ENCODE results near the gene BCKDHB. TPM values are rescaled to one million over a fixed set of nuclear protein-coding genes. Genes with fewer than 3 reads are reported as not detected.

The BCKDHB gene
- total and polyA plus RNA-seq, 2 donors (not counting 3 experiments of a cell fraction or from before 2014, with no cell fraction given), result 5.6 to 12.2 TPM

- no peak for DNase-seq (ENCODE audit: low read depth, low spot score)
- dilution Hi-C loops (cut with MboI; ENCODE audit: extremely low pct_ligation_motif_present, low sequenced_read_pairs) (no loop called here), intact Hi-C loops (cut with micrococcal nuclease) (loop anchor here (2.0 kb wide), 2 partner anchors 75 to 273 kb away; partner anchors contain the start of gene BCKDHB)
- peaks cover 32% of the 10 kb centered on the region for H3K4me1 ChIP-seq (ENCODE audit: control insufficient read depth, extremely low read depth, insufficient read depth, low read length)
- ChIA-PET POLR2A (no interaction called here), CTCF (interaction anchor here (0.9 to 1.4 kb wide), 3 partner anchors 31 to 422 kb away, joined by 3 read pairs; no protein-coding TSS in a partner anchor)
- FAIRE-seq, result no peak
- BruUV-seq (replicated peaks), result no TSS peak
- no peaks in the 10 kb centered on the region for H3K27me3 ChIP-seq (ENCODE audit: control insufficient read depth in 2 of 2, insufficient read depth in 2 of 2, low read length in 2 of 2)
- no peaks in the 10 kb centered on the region for H3K9me3 ChIP-seq (replicated peaks; ENCODE audit: control insufficient read depth, insufficient read depth, low read length)
- H3K9me1 ChIP-seq (replicated peaks; ENCODE audit: control insufficient read depth, extremely low read depth, insufficient read depth, low read length), result no peaks in the 10 kb centered on the region
- H3K36me3 ChIP-seq (ENCODE audit: control insufficient read depth in 2 of 2, extremely low read depth in 1 of 2, insufficient read depth in 2 of 2, low read length in 2 of 2), result no peaks in the 10 kb centered on the region
- H3K4me2 ChIP-seq (ENCODE audit: insufficient read depth, low read length), result peak overlapping the region; percentile 89
- H3K79me2 ChIP-seq (ENCODE audit: control insufficient read depth, insufficient read depth, low read length), result no peaks in the 10 kb centered on the region
- H4K20me1 ChIP-seq (replicated peaks; ENCODE audit: control insufficient read depth, extremely low read depth, insufficient read depth, low read length), result no peaks in the 10 kb centered on the region
- H2AFZ ChIP-seq (ENCODE audit: low read depth, low read length), result no peak overlapping the region
- no peak overlapping the region for H3K9ac ChIP-seq (replicated peaks; ENCODE audit: extremely low read depth, insufficient read depth, low read length)
- no peak for TF ChIP-seq JUN (IDR thresholded peaks at IDR 0.05; ENCODE audit: borderline replicate concordance, insufficient read depth, insufficient read length, low read depth)
- TF ChIP-seq MAX (IDR thresholded peaks at IDR 0.05; ENCODE audit: insufficient read depth, insufficient read length), result no peak
- no peak for TF ChIP-seq POLR2AphosphoS5 (IDR thresholded peaks at IDR 0.05; ENCODE audit: insufficient read depth, low read depth, low read length)
- TF ChIP-seq CTCF (IDR thresholded peaks at IDR 0.05; ENCODE audit: extremely low read depth in 1 of 2, insufficient read depth in 1 of 2, low read depth in 1 of 2, low read length in 2 of 2), result no peak
- TF ChIP-seq POLR2A (IDR thresholded peaks at IDR 0.05; ENCODE audit: low read depth, low read length), result no peak
- TF ChIP-seq GATA2 (IDR thresholded peaks at IDR 0.05; ENCODE audit: insufficient read depth, insufficient read length, low read depth, low read length), result no peak
- no peak for TF ChIP-seq EZH2 (IDR thresholded peaks at IDR 0.05; ENCODE audit: borderline replicate concordance, low read depth, low read length, severe bottlenecking)
- no peak for TF ChIP-seq MYC (IDR thresholded peaks at IDR 0.05; ENCODE audit: low read depth, low read length)
- TF ChIP-seq FOS (IDR thresholded peaks at IDR 0.05; ENCODE audit: borderline replicate concordance, insufficient read depth, low read length), result no peak
- H3K27ac ChIP-seq (ENCODE audit: insufficient read depth, low read depth, low read length), result peak overlapping the region; percentile 87
- no peak overlapping the region for H3K4me3 ChIP-seq (replicated peaks in 1 of 3; ENCODE audit: insufficient read depth in 1 of 3, low read depth in 1 of 3, low read length in 3 of 3)
Observed at GRCh38 chr6:80181352-80182081, 75.0 kb downstream of the BCKDHB start.

Measured in endothelial cell of umbilical vein (primary cell).